ENCODE data around the gene ADAMTSL5.
"Not testable (repeated sequence)": the region's sequence is repeated elsewhere in the genome, so short reads cannot be mapped to it uniquely, and the experiment has no call there.

The ADAMTSL5 gene

DNA sequence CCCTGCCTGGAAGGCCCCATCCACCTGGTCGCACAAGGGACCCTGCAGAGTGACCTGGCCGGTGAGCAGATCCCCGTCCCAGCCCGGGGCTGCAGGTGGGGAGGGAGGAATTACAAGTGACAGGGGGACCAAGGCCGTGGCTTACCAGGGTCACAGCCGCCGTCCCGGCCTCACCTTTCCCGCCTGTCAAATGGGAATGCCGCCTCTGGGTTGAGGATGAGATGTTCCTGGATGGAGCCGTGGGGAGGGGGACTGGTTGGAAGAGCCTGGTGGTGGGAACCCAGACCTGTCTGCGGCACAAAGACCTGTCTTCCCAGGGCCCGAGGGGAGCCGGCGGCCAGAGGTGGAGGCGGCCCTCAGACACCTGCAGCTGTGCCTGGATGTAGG, 16.6 kb upstream of the ADAMTSL5 start:
- DNase-seq = no peak

DNA sequence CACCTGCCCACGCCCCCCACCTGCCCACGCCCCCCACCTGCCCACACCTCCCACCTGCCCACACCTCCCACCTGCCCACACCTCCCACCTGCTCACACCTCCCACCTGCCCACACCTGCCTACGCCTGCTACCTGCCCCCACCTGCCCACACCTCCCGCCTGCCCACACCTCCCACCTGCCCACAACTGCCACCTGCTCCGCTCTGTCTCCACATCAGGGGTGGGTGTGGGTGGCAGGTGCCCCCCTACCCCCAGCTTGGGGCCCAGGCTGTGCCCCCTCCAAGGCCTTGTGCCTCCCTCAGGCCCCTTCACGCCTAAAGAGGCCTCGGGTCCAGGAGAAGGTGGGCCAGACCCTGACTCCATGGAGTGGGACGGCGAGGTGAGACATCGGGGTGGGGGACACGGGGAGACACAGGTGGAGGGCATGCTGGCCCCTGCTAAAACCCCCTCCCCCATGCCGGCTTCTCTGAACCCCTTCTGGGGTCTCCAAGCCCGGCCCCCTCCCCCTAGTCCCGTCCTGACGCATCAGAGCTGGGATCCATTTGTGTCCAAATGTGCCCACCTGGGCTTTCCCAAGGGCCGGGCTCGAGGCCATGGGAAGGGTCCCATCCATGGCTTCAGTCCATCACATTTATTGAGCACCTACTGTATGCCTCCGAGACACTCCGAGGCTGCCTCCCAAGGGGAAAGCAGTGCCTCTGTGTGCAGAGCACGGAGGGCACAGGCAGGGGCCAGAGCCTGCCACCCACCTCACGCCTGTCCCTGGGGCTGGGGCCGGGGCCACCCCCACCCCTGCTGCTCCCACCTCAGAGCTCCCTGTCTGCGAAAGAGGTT, 16.0 kb upstream of the ADAMTSL5 start:
- no peak for DNase-seq

DNA sequence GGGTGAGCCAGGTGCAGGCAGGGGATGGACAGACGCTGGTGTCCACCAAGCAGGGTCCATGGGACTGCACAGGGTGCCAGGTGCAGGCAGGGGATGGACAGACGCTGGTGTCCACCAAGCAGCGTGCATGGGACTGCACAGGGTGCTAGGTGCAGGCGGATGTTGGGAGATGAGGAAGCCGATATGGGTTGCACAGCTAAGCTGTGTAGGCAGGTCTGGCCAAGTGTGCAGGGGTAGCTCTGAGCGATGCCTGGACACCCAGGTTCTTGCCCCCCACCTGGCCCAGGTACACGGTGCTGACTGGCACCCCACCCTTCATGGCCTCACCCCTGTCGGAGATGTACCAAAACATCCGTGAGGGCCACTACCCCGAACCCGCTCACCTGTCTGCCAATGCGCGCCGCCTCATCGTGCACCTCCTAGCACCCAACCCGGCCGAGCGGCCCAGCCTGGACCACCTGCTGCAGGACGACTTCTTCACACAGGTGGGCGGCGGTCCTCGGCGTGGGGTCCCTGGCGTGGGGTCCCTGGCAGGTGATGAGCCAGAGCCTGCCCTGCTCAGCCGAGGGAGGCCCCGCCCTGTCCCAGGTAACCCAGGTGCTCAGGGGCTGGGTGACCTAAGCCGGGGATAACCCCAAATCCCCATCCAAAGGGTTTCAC, 15.0 kb upstream of the ADAMTSL5 start:
- no peak for DNase-seq

DNA sequence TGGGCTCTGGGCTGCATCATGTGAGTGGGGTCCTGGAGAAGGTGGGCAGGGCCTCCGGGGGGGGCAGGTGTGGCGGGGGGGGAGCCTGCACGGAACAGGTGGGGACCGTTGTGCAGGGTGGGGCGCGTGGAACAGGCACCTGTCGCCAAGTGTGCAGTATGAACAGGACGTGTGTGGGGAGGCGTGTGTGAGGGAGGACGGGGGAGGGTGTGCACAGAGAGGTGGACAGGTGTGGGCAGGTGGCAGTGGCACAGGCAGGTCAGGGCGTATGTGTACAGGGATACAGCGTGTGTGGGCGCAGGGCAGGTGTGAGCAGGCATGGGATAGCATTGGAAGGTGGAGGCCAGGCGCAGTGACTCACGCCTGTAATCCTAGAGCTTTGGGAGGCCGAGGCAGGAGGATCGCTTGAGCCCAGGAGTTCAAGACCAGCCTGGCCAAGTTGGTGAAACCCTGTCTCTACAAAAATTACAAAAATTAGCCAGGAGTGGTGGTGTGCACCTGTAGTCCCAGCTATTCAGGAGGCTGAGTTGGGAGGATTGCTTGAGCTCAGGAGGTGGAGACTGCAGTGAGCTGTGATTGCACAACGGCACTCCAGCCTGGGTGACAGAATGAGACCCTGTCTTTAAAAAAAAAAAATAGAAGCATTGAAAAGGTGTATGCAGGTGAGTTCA, 14.3 kb upstream of the ADAMTSL5 start:
- DNase-seq = no peak

DNA sequence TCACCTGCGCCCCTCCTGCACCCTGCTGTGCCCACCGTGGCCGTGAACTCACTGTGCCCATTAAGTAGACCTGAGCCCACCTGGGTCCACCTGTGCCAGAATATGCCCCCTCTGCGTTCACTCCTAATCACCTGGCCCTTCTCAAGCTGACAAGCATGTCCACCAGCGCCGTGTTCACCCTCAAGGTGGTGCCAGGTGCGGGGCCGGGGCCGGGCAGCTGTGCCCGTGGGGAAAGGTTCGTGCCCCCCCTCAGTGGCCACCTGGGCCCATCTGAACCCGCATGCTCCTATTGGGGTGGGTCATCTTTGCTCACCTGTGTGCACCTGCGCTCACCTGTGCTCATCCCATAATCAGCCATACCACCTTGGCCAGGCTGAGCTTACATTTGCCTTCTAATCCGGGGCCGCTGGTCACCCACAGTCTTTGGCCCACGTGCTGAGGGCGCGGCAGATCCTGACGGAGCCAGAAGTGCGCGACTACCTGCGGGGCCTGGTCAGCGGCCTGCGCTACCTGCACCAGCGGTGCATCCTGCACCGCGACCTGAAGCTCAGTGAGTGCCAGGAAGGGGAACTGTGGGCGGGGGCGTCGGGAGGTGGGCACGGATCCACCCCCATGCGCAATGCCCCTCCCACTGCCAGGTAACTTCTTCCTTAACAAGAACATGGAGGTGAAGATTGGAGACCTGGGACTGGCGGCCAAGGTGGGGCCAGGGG, 13.4 kb upstream of the ADAMTSL5 start:
- no peak for DNase-seq

DNA sequence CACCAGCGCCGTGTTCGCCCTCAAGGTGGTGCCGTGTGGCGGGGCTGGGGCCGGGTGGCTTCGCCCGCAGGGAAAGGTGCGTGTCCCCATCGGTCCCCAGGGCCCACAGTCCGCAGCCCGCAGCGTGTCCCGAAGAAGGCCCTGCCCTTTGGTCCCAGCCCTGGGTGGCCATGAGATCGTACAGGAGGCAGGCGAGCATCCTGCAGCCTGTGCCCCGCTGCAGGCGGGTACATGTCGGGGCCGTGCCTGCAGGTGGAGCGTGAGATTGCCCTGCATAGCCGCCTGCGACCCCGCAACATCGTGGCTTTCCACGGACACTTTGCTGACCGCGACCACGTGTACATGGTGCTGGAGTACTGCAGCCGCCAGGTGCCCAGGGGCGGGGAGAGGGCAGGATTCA, 12.5 kb upstream of the ADAMTSL5 start:
- DNase-seq = no peak

DNA sequence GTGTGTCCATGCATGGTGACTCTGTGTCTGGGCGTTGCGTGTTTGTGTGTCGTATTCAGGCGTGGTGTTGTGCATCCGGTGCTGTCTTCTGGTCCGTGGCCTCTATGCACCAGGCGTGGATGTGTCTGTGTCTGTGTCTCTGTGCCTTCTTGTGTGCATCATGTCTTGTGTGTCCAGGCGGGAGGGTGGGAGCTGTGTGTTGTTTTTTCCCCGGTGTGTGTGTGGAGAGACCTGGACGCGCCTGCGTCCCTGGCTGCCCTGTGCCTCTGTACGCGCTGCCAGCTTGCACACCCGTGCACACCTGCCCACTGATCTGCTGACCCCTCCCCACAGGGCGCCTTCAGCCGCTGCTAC, 12.1 kb upstream of the ADAMTSL5 start:
- no peak for DNase-seq

DNA sequence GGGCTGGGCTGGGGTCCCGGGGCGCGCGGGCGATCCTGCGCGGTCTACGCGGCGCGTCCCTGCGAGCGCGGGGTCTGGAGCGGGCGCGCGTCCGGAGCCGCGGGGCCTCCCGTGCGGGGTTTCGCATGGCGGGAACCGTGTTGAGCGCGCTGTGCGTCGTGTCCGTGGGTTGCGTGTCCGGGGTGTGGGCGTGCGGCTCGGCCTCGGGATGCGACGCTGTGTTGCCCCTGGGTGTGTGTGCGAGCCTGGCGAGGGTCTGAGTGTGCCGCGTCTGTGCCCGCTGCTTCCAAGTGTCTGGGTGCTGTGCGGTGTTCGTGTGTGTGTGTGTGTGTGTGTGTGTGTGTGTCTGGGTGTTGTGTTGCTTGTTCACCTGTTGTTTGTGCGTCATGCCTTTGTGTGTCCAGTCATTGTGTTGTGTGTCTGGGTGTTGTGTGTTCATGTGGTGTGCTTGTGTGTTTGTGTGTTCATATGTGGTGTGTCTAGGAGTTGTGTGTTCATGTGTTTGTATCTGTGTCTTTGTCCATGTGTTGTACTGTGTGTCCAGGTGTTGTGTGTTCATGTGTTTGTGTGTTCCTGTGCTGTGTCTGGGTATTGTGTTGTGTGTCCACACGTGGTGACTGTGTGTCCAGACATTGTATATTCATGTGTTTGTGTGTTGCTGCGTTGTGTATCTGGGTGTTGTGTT, 11.6 kb upstream of the ADAMTSL5 start:
- DNase-seq = peak; percentile 33

DNA sequence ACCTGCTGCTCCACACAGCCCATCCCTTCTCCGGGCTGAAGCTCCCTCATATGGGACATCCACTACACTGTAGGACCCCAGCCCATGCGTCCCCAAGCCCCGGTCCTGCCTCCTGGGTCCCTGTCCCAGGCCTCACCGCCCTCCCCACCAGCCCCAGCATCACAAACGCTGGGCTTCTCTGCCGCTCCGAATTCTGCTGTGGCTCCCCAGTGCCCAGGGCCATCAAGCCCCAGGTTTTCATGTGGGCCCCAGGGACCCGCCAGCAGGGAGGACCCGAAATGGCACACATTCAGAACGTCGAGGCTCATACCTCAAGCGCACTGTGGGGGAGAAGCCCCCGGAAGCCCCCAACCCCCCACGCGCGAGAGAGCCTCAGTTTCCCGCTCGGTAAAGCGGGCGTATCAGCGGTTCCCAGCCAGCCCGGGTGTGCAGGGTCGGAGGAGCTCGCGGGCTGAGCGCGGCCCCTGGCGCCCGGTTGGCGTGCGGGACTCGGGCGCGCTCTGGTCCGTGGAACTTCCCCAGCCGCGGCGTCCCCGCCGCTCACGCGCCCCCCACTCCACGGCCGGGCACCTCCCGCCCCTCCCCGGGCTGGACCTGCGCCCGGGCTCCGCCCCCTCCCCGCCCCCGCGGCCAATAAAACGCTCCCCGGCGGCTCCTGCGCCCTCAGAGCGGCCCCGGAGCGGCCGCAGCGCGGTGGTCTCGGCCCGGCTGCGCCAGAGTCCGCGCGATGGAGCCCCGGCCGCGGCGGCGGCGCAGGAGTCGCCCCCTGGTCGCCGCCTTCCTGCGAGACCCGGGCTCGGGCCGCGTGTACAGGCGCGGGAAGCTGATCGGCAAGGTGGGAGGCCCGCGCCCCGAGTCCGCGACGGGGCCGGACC, 10.8 kb upstream of the ADAMTSL5 start, which contains the start of gene PLK5:
Gene PLK5 (plus strand): TSS at position 666 of the 875 bp plus-strand sequence. CDS start 2,920 bp downstream, outside the sequence.
- DNase-seq = no peak

DNA sequence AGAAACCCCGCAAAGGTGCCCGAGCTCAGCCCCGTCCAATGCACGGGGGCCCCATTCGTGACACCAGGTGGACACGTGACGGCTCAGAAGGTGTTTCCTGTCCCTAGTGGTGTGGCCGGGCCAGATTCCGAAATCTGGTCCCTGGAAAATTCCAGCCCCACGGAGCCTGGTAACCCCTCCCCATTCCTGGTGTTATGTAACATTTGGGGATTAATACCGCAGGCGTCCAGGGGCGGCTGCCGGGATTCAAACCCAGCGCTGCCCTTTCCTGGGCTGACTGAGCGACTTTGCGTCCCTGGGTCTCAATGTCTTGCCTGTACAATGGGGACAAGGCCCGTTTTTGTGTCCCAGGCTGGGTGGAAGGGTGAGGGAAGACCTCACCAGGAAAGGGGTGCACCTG, 10.0 kb upstream of the ADAMTSL5 start:
- no peak for DNase-seq

DNA sequence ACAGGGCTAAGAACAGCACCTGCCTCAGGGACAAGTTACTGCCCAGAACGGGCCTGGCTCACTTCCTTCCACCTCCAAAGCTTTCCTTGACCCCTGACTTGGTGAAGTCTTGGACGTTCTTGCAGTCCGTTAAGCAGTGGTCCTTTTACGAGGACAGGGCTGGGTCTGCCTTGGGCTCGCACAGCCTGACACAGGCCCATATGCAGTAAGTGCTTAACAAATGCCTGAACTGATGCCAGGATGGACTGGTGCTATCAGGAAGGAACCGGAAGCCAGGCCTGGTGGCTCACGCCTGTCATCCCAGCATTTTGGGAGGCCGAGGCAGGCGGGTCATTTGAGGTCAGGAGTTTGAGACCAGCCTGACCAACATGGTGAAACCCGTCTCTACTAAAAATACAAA, 9.2 kb upstream of the ADAMTSL5 start:
- no peak for DNase-seq

DNA sequence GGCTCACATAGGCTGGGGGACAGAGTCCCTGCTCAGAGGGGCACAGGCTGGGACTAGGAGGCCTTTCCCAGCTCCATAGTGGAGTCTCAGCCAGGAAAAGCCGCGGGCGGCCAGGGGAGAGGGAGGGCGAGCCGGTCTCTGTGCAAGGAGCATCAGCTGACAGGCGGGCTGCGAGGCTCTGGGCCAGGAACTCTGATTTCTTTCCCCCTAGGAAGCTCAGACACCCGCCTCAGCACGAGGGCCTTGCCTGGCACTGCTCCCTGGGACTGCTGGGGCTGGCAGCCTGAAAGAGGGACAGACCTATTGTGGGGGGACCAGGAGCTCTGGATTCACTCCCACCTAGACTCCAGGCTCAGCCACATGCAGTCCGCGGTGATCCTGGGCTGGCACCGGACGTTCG, 8.8 kb upstream of the ADAMTSL5 start:
- peak; percentile 35 for DNase-seq

DNA sequence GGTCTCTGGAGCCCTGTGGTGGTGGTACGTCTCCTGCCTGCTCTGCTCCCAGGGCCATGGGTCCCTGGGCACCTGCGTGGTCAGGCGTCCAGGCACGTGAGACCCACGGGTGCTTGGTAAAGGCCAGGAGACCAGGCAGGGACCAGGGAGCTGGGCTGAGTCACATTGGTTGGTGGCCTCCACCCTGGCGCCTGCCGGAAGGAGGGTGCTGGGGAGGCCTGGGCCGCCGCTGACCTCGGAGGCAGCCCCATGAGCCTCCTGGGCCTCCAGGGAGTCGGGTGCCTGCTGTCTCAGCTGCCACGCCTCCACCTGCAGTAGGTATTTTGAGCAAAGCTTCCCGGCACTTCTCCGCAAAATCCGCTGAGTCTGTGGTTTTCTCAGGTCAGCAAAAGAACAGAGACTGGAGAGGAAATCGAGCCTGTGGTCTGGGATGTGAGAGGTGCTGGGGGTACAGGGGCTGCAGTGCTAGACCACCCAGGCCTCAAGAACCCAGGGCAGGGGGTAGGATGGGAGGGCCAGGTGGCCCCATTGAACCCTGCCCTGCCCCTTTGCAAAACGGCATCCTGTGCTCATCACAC, 7.5 kb upstream of the ADAMTSL5 start:
- DNase-seq = no peak

DNA sequence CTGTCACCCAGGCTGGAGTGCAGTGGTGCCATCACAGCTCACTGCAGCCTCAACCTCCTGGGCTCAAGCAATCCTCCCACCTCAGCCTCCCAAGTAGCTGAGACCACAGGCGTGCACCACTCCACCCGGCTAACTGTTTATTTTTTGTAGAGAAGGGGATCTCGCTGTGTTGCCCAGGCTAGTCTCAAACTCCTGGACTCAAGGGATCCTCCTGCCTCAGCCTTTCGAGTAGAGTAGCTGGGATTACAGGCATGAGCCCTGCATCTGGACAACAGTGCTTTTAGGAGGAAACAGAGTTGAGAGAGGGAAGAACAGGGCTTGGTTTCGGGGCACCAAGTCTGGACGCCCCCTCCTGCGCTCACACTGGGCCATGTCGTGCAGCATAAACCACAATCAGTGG, 7.0 kb upstream of the ADAMTSL5 start:
- DNase-seq = not testable (repeated sequence)

DNA sequence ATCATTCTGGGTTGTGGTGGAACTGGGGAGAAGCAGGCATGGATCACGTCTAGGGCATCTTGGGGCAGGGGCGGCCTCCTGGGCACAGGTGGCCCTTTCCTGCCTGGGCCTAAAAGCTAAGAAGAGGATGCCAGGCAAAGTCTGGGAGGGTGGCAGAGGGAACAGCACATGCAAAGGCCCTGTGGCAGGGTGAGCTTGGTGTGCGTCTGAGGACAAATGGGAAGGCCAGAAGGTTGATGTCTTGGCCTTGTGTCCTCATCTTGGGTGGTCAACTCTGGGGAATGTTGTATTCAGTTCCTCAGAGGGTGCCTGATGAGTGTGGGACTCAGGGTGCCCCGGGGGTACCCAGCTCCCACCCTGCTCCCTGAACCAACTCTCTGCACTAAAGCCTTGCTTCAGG, 5.7 kb upstream of the ADAMTSL5 start:
- no peak for DNase-seq

DNA sequence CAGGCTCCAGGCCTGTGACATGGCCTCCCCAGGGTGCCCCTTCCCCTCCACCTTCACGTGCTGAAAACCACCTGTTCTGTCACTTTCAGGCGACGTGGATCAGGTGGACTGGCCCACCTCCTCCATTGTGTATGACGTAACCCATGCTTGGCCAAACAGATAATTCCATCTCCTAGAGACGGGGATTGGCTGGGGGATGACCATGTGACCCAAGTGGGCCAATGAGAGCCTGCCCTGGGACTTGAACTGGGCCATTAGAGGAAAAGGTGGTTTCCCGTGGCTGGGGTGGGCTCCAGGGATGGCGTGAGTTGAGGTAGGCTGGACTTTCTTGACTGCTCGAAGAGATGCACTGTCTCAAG, 3.6 kb upstream of the ADAMTSL5 start:
- DNase-seq = no peak

DNA sequence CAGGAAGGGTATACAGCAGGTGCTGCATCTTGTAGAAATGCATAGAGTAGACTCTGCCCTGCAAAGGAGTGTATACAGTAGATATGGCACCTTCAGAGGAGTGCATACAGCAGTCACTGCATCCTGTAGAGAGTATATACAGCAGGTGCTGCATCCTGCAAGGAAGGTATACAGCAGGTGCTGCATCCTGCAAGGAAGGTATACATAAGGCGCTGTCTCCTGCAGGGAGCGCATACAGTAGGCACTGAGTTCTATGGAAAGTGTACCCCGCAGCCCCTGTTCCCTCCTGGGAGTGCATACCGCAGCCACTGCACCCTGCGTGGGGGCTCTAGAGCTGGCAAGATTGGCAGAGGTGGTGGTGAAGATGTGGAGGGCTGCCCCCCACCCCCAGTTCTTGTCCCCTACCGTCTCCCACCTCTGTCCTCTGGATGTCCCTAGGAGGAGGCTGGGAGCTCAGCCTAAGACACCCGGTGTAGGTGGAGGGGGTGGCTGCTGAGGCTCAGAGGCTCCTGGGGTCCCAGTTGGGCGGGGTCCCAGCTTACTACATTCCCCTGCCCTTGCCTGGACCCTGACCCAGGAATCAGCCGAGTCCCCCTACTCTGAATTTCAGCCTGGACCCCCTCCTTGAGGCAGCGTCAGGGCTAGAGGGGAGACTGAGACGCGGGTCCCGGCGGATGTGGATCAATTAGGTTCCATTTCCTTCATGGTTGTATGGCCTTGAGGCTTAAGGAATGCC, 2.3 kb upstream of the ADAMTSL5 start:
- DNase-seq = no peak

DNA sequence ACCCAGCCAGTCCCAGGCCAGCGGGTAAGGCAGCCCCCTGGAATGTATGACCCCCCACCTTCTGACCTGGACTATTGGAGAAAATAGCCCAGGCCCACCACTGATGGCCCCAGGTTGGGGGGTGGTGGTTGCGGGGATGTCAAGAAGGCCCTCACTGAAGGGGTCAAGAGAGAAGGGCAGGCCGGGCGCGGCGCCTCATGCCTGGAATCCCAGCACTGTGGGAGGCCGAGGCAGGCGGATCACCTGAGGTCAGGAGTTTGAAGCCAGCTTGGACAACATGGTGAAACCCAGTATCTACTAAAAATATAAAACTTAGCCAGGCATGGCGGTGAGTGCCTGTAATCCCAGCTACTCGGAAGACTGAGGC, 1.5 kb upstream of the ADAMTSL5 start:
- DNase-seq = no peak

DNA sequence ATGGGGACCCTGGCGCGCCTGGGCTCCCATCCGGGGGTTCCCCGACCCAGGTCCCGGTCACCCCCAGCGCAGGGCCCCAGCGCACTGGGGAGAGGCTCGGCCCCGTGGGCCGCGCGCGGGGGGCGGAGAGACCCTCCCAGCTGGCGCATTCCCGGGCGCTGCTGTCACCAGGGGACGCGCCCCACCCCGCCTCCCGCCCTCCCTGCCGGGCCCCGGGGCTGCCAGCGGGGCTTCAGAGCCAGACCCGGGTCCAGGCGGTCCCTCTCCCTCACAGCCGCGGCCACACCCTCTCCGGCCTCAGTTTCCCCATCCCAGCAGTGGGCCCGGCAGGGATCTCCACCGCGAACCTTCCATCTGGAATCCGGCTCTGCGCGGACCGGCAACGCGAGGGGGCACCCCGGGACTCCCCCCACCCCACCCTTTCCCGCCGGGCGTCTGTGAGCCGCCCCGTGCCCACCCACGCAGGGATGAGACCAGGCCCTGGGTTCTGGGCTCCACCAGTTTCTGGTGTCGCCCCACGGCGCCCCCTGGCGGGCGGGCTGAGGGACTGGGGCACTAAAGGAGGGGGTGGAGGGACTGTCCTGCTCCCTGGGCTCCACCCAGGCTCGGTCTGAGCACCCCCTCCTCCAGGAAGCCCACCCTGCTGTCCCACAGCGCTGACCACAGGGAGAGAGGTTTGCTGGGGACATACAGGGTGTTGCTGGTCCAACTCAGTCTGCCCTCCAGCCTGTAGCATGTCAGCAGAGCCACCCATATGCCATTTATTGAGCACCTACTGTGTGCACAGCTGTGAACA, 878 bp upstream of the ADAMTSL5 start:
- no peak for DNase-seq

Measured in eye (tissue), 1 donor.